ENCODE measurements around the gene EFNA5.

- TF ChIP-seq CTCF (IDR thresholded peaks at IDR 0.05; ENCODE audit: low read depth, low read length) (no peak), POLR2A (IDR thresholded peaks at IDR 0.05; ENCODE audit: extremely low read depth, insufficient read length) (no peak), MAX (IDR thresholded peaks at IDR 0.05; ENCODE audit: low read depth, low read length) (no peak), MYC (IDR thresholded peaks at IDR 0.05; ENCODE audit: low read depth, low read length) (no peak)
These were observed 49.6 kb downstream of the EFNA5 start for GRCh38 chr5:107621089-107621488.

Measured in NB4 (cell line).